Non-pigmented ciliary epithelial cell (primary cell): ENCODE results near the gene FBXL15.
"Not testable (repeated sequence)": the region's sequence is repeated elsewhere in the genome, so short reads cannot be mapped to it uniquely, and the experiment has no call there.

Experiments used
- DNase-seq: peaks from one replicate; pipeline ENCODE4 v3.0.0-alpha.2; 2010; ENCODE audit warnings: low read depth

FBXL15 gene

GRCh38 chr10:102431452-102432124 is 11.0 kb downstream of the FBXL15 start:
- DNase-seq = no peak

DNA sequence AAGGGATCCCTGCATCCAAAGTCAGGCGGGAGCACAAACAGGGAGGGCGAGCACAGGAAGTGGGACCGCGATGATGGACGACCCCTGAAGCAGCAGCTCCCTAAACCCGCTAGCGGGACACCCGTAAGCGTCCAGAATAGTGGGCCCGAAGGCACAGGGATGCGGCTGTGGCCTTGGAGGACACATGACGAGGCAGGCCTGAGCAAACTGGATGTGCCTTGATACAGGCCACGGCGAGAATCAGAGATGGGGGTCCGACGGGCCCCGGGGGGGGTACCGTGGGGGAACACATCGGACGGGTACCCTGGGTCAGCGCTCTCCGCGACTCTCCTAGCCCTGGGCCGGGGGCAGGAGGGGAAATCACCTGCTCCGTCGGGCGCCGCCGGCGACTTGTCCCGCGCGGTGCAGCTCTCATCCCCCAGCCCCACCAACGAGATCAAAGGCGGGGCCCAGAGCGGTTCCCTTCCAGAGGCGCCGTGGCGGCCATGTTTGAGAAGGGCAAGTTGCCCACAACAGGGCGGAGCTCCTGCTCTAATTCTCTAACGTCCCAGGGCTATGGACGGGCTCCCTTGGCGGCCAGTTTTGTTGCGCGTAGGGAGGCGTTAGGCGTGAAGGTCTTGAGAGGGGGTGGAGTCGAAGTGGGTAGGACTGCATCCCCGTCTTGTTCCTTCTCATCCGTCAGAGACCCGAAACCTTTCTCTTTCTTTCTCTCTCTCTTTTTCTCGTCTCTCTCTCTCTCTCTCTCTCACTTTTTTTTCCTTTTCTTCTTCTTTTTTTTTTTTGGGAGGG is 11.7 kb downstream of the FBXL15 start, which contains the start of gene CUEDC2:
TSS of gene CUEDC2 (minus strand) at position 413 of the 789 bp plus-strand sequence. CDS start 7,386 bp downstream, outside the sequence.
- DNase-seq = peak; percentile 86

- DNase-seq = no peak
Observed at GRCh38 chr10:102433619-102434046, 13.0 kb downstream of the FBXL15 start.

GRCh38 chr10:102434394-102435132 is 13.9 kb downstream of the FBXL15 start:
- no peak for DNase-seq

- no peak for DNase-seq
Observed at GRCh38 chr10:102435133-102435497, 14.5 kb downstream of the FBXL15 start.

DNA sequence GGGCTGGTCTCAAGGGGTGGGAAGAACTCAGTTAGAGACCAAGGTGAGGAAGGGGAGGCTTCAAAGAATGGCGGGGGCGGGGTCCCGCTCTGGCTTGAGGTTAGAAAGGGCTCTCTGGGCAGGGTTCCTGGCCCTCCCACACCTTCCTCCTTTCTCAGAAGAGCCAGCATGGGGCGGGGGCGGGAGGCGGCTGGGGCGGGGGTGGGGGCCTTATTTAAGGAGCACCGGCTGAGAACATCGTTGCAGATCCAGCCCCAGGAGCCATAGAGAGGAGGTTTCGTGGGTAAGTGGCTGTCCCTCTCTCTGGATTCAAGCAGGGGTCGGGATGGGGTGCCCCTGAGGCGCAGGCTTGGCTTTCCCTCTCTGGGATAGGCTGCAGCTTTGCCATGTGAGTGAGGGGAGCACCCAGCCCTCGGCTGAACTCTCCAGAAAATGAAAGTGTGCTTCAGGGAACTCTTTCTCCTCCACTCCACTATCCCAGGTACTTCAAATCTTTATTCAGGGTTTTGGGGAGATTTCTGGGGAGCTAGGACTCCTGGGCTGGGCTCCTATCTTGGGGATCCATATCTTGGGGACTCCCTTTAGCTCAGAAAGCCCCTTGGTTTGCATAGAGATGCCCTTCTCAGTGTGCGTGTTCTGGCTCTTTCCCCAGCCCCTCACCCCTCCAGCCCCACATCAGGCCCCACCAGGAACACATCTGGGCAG is 15.0 kb downstream of the FBXL15 start:
- DNase-seq = no peak

GRCh38 chr10:102436312-102436711 is 15.7 kb downstream of the FBXL15 start:
- DNase-seq = no peak

DNA sequence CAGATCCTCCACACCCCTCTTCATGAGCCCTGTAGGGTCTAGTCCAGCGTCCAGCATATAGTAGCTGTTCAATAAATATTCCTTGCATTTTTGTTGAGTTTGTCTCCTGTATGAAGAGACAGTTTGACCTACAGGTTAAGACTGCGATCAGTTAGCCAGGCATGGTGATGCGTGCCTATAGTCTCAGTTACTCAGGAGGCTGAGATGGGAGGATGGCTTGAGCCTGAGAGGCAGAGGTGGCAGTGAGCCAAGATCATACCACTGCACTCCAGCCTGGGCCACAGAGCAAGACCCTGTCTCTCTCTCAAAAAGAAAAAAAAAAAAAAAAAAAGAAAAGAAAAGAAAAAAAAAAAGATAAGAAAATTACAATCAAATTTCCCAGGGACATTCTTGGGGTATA is 16.9 kb downstream of the FBXL15 start:
- DNase-seq = no peak

DNA sequence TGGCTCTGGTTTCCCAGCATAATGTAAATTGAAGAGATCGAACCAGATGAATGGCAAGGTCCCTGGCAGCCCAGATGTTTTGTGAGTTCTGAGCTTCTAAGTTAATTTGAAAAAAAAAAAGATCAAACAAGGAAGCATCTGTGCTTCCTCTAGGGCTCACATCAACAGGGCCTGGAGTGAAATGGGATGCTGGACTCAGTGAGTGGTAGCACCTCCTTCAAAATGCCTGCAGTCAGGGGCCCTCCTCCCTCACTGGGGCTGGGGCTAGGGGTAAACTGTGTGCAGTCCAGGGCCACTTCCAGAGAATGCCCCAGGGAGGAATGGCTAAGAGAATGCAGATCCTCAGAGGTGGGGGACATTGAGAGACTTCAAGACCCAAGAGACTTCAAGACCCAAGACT is 17.7 kb downstream of the FBXL15 start:
- DNase-seq = no peak

- DNase-seq = no peak
Observed at GRCh38 chr10:102444851-102445250, 24.2 kb downstream of the FBXL15 start.

GRCh38 chr10:102449321-102450123 is 28.9 kb downstream of the FBXL15 start:
- DNase-seq = no peak

DNA sequence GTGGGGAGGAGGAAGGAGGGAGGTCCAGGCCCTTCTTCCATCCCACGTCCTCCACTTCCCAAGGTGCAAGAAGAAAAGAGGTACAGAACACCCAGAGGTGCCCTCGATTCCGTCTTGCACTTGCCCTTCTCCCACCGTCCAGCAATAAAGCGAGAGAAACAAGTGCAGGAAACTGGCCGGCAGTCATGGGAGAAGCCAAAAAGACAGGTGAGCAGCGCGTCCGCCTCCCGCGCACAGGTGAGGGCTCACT is 29.4 kb downstream of the FBXL15 start:
- no peak for DNase-seq

DNA sequence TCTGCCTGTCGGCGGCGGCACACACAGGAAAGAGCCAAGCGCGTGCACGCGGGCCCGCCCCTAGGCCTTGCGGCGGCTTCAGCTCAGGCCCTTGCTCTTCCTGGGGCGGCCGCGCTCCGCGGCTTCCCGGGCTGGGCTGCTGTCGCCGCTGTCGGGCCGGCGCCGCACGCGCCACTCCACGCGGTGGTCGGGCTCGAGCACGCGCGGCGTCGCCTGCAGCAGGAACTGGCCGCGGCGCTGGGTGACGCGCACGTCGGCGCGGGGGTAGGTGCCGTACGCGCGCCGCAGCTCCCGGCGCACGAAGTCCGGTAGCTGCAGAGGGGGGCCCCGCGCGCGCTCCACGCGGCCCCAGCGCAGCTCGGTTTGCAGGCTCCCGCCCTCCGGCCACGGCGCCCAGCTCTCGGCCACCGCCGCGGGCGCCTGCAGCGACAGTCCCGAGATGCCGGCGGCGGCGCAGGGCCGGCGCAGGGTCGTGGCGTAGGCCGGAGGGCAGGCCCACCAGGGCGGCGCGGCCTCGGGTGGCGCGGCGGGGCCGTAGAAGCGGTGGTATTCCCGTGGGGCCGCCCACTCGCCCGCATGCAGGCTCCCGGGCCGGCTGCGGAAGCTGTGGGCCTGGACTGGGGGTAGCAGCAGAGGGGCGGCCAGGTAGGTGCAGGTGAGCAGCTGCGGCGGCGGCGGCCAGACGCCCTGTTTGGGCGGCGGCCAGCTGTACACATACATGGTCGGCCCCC is 29.9 kb downstream of the FBXL15 start:
- DNase-seq = no peak

- no peak for DNase-seq
Observed at GRCh38 chr10:102451105-102451969, 30.7 kb downstream of the FBXL15 start, which contains the start of gene C10orf95. TSS of gene C10orf95 (minus strand) at chr10:102451543. CDS start at chr10:102451093, 450 bp downstream.

DNA sequence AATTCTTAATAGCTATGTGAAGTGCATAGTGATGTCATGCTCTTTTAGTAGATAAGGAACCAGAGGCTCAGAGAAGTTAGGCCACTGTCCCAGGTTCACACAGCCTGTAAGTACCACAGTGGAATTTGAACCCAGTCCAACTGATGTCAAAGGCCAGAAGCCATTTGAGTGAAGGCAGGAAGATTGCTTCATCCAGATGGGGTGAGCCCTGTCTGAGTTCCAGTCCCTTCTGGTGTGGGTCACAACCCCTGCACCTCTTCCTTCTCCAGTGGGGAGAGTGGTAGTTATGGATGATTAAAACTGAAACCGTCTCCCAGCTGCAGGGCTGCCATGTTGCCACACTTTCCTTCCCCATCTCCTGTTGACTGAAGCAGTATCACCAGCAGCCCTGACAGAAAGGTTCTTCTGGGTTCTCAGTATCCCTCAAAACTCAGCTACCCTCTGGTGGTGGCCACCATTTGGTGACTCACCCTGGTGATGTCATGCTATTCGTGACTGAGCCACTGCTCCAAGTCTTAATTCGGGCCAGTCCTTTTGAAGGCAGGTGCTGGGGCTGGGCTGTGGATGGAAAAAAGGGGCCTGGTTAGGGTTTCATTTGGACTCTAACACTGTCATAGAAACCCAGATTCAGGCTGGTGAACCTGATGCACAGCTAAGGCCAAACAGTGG is 32.2 kb downstream of the FBXL15 start:
- peak; percentile 35 for DNase-seq

DNA sequence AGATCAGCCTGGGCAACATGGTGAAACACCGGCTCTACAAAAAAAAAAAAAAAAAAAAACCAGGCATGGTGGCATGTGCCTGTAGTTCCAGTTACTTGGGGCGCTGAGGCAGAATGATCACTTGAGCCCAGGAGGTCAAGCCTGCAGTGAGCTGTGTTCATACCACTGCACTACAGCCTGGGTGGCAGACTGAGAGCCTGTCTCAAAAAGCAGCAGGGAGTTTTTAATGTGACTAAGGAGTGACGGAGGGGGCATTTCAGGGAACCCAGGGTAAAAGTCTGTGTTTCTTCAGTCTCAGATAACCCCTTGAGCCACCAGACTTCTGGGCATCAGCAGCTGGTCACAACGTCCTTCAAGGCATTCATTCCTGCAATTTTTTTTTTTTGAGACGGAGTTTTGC is 32.9 kb downstream of the FBXL15 start:
- no peak for DNase-seq

DNA sequence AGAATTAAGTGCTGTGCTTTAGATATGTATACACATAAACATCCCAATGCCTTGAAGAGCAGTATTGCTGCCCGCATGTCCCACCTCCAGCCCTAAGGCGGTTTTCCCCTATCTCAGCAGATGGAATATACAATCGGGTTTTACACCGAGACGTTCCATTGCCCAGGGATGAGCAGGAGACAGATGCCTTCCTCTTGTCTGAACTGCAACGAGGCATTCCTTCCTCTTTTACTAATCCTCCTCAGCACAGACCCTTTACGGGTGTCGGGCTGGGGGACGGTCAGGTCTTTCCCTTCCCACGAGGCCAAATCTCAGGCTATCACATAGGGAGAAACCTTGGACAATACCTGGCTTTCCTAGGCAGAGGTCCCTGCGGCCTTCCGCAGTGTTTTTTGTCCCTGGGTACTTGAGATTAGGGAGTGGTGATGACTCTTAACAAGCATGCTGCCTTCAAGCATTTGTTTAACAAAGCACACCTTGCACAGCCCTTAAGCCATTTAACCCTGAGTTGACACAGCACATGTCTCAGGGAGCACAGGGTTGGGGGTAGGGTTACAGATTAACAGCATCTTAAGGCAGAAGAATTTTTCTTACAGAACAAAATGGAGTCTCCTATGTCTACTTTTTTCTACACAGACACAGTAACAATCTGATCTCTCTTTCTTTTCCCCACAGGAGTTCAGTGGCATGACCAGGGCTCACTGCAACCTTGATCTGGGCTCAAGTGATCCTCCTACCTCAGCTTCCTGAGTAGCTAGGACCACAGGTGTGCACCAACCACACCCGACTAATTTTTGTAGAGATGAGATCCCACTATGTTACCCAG is 34.2 kb downstream of the FBXL15 start:
- DNase-seq = not testable (repeated sequence)

GRCh38 chr10:102455893-102456471 is 35.3 kb downstream of the FBXL15 start:
- DNase-seq = no peak
